GM12872 (cell line): Measurements from ENCODE around the gene RNF26.

Experiments used
- TF ChIP-seq, protein P1 (sequence below): IDR thresholded peaks from 3 replicates; pipeline ENCODE4 v1.5.1; 2011; ENCODE audit warnings: low read depth, mild to moderate bottlenecking, low read length, moderate library complexity; ENCODE audit not compliant: insufficient read depth

RNF26 gene

DNA sequence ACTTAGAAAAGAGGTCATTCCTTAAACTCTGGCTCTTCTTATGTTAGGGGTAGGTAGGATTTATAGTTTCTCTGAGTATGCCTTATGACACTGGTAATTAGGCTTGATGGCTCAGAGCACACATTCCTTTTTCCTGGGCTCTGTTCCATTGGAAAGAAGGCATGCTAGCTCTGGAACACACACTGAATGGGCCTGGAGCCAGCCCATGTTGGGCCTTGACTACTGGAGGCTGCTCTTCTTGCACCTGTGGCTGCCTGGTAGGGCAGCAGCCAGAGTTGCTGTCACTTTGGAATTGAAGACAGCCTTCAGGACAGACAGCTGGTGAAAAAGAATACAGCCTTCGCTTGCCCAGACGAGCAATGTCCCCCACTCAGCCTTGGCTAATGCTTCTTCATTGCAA, 35.6 kb upstream of the RNF26 start:
- TF ChIP-seq, protein P1, sequence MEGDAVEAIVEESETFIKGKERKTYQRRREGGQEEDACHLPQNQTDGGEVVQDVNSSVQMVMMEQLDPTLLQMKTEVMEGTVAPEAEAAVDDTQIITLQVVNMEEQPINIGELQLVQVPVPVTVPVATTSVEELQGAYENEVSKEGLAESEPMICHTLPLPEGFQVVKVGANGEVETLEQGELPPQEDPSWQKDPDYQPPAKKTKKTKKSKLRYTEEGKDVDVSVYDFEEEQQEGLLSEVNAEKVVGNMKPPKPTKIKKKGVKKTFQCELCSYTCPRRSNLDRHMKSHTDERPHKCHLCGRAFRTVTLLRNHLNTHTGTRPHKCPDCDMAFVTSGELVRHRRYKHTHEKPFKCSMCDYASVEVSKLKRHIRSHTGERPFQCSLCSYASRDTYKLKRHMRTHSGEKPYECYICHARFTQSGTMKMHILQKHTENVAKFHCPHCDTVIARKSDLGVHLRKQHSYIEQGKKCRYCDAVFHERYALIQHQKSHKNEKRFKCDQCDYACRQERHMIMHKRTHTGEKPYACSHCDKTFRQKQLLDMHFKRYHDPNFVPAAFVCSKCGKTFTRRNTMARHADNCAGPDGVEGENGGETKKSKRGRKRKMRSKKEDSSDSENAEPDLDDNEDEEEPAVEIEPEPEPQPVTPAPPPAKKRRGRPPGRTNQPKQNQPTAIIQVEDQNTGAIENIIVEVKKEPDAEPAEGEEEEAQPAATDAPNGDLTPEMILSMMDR = no peak

DNA sequence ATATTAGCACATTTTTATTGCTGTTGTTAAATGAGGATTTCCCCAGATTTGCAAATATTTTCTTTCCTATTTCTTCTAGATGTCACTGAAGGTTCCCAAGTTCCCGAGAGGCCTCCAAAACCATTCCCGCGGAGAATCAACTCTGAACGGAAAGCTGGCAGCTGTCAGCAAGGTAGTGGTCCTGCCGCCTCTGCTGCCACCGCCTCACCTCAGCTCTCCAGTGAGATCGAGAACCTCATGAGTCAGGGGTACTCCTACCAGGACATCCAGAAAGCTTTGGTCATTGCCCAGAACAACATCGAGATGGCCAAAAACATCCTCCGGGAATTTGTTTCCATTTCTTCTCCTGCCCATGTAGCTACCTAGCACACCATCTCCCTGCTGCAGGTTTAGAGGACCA, 34.9 kb upstream of the RNF26 start:
- TF ChIP-seq, protein P1 = no peak

DNA sequence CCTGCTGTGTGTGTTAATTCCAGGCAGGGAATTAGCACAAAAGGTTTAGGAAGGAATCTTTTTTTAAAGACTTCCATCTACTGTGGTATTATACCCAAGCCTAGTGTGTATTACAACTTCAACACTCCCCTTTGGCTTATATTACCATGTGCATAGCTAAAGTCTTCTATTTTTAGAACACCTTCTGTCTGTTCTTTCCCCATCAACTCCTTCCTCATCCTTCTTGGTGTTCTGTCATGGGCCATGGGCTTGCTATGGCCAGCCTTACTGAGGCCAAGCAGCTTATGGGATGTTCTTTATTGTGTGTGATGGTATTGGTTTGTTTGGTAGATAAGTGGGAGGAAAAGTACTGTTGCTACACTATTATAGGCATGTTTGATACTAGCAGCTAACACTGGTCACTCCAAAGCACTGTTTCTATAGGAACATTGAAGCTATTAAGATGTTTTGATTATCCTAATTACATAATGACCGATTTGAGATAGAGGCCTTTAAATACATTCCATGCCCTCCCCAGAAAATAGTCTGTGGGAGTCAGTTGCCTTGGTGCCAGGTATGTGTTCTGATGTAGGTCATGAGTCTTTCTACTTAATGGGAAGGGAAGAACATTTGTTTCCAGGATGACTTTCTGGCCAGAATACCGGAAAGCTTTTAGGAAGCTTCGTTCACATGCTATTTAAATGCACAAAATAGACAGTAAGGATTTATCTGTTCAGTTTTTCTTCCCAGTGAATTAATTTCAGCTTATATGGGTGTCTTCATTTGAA, 33.9 kb upstream of the RNF26 start:
- TF ChIP-seq, protein P1 = no peak

DNA sequence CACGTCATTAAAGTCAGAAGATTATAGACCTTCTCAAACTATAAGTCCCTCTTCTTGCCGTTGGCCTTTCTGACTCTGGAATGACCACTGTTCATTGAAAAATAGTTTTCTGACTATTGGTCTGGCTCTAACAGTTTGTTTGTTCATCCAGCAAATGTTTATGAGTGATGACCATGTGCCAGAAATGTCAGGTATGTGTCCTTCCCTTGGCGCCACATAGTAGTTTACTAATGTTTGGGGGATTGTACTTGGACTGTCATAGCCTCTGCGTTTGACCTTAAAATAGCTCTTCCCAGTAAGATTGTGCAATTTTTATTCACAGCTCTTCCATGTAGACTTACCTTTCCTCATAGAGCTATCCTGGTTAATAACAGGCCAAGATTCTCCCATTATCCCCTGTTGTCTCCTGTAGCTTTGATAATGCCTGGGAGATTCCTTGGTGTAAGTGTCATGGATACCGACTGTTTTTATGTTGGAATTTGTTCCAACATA, 31.1 kb upstream of the RNF26 start:
- TF ChIP-seq, protein P1 = no peak

DNA sequence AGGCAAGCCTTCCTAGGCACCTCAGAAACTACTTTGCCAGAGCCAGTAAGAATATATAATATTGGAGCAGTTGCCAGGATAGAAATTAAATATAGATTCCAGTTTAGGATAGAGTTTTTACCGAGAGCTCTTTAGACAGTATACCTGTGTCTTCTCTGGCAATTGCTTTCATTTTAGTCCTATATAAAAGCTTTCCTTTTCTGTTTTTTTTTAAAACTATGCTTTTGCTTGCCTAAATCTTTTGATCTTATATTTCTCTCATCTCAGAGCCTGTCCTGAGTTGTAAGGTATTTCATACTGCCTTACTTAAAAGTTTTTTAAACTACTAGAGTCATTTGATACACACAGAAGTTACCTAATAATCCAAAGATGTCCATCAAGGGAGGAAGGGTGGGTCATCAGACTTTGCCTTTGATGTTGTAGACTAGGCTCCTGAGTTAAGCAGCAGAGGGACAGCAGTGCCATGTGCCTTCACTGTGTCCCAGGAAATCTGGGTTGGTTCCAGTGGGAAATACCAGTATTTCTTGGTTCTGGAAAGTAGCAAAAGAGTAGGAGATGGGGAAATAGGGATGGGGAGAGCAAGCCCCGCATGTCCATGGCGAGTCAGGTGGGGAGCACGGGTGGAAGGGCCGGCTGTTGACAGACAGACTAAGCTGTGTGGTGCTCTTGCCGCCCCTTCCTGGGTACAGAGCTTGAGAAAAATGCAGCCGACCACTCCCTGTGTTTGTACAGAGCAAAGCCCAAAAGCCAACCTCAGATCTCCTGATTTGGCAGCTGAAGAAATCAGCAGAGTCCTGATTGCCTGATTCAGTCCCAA, 28.6 kb upstream of the RNF26 start:
- TF ChIP-seq, protein P1 = no peak

DNA sequence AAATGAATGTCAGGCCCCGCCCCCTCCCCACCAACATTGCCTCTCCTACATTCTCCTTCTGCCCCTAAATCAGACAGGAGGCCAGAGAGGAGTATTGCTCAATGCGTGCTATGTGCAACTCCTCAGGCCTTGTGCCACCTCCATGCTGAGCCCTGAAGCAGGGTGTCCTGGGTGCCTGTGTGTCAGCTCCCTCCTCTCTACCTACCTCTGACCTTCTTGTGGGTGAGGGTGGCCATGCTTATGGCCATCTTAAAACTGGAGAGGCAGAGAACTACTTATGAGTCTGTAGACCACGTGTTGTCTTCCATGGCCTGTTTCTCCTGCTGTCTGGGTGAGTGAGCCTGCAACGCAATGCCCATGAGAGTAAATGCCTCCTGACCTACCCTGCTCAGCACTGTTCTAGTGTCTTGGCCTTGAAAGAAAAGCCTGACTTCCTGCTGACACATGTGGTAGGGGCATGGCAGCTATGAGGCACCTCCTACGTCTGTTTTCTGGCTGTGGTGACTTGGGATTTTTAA, 27.9 kb upstream of the RNF26 start:
- TF ChIP-seq, protein P1 = no peak

DNA sequence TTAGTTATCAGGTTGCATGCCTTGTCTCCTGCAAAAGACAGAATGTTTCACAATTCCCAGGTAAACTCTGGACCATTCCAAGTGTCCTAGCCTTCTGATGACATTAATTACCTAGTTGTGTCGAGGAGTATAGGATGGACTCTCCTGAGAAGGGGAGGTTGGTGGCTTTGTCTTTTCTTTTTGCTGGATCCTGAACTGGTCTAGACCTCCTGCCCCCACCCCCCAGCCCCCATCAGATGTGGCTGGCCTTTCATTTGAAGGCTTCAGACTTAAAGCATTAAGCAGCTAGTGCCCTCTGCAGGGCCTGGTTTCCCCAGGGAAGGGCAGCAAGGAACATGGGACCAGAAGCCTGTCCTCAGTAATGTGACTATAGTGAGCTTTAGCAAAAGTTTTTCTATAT, 27.1 kb upstream of the RNF26 start:
- TF ChIP-seq, protein P1 = no peak
